HEK293T (cell line): ENCODE data around the gene TWNK.

Experiments used
- CTCF ChIA-PET: fragments of 350-600 bp; formaldehyde crosslinking; extraction: SDS; loops from one replicate; lab custom pipeline; 2021; ENCODE audit warnings: antibody characterized with exemption, inconsistent platforms; lab: Yijun Ruan, JAX
- POLR2A ChIA-PET: fragments of 350-600 bp; formaldehyde crosslinking; extraction: SDS; loops from one replicate; lab custom pipeline; 2020; ENCODE audit warnings: antibody characterized with exemption, inconsistent platforms; lab: Yijun Ruan, JAX
- DNase-seq: peaks from one replicate; pipeline ENCODE4 v3.0.0; 2012; ENCODE audit warnings: mixed read lengths; ENCODE audit errors: extremely low spot score
- ARNT ChIP-seq: fragments of 450-650 bp; IDR thresholded peaks from 2 replicates; pipeline ENCODE4 v1.6.1; 2017; ENCODE audit warnings: mild to moderate bottlenecking
- BHLHE40 ChIP-seq: fragments of 450-650 bp; IDR thresholded peaks from 2 replicates; pipeline ENCODE4 v1.6.1; 2016; ENCODE audit warnings: mild to moderate bottlenecking, moderate library complexity, borderline replicate concordance
- CTBP1 ChIP-seq: fragments of 450-650 bp; IDR thresholded peaks from 2 replicates; pipeline ENCODE4 v1.6.1; 2016; ENCODE audit warnings: borderline replicate concordance
- ELF4 ChIP-seq: fragments of 450-650 bp; IDR thresholded peaks from 2 replicates; pipeline ENCODE4 v1.6.1; 2017; ENCODE audit warnings: antibody characterized with exemption
- FOXA1 ChIP-seq: fragments of 450-650 bp; IDR thresholded peaks from 2 replicates; pipeline ENCODE4 v1.6.1; 2016; ENCODE audit warnings: mild to moderate bottlenecking
- FOXK2 ChIP-seq: fragments of 450-650 bp; IDR thresholded peaks from 2 replicates; pipeline ENCODE4 v1.6.1; 2016; ENCODE audit warnings: mild to moderate bottlenecking
- FOXM1 ChIP-seq: fragments of 450-650 bp; IDR thresholded peaks from 2 replicates; pipeline ENCODE4 v1.6.1; 2017; ENCODE audit warnings: mild to moderate bottlenecking, borderline replicate concordance
- HDGF ChIP-seq: fragments of 450-650 bp; IDR thresholded peaks from 2 replicates; pipeline ENCODE4 v1.6.1; 2017; ENCODE audit warnings: antibody characterized with exemption, borderline replicate concordance
- L3MBTL2 ChIP-seq: fragments of 450-650 bp; conservative IDR thresholded peaks from 2 replicates; pipeline ENCODE4 v1.6.1; 2016; ENCODE audit warnings: mild to moderate bottlenecking
- LEF1 ChIP-seq: fragments of 450-650 bp; IDR thresholded peaks from 2 replicates; pipeline ENCODE4 v1.6.1; 2017; ENCODE audit warnings: mild to moderate bottlenecking, borderline replicate concordance
- NFRKB ChIP-seq: fragments of 450-650 bp; IDR thresholded peaks from 2 replicates; pipeline ENCODE4 v1.6.1; 2016; ENCODE audit warnings: mild to moderate bottlenecking, moderate library complexity
- SP1 ChIP-seq: fragments of 450-650 bp; IDR thresholded peaks from 2 replicates; pipeline ENCODE4 v1.6.1; 2017
- SUZ12 ChIP-seq: fragments of 450-650 bp; IDR thresholded peaks from 2 replicates; pipeline ENCODE4 v1.6.1; 2016; ENCODE audit warnings: mild to moderate bottlenecking
- TARDBP ChIP-seq: fragments of 450-650 bp; IDR thresholded peaks from 2 replicates; pipeline ENCODE4 v1.6.1; 2016
- ZNF384 ChIP-seq: fragments of 450-650 bp; IDR thresholded peaks from 2 replicates; pipeline ENCODE4 v1.6.1; 2016
- TF ChIP-seq, protein P1 (sequence below): fragments of 450-650 bp; IDR thresholded peaks from 2 replicates; pipeline ENCODE4 v1.6.1; 2016

The TWNK gene

GRCh38 chr10:101022967-101023705, 35.8 kb downstream of the TWNK start:
- CTCF ChIA-PET = interaction anchor here (0.6 kb wide), 2 partner anchors 25 to 234 kb away, joined by 3 read pairs; no protein-coding TSS in a partner anchor
- DNase-seq = no peak
- TF ChIP-seq HDGF (no peak), ELF4 (no peak)
- POLR2A ChIA-PET = no interaction called here

GRCh38 chr10:101027106-101027720, 39.9 kb downstream of the TWNK start:
- ChIA-PET POLR2A (interaction anchor here (0.6 to 1.1 kb wide), 4 partner anchors 13 to 40 kb away, joined by 3 to 4 read pairs (median 3); partner anchors contain the start of genes MRPL43 and TWNK), CTCF (interaction anchor here (0.8 to 6.8 kb wide), 4 partner anchors 9 to 30 kb away, joined by 3 to 35 read pairs (median 10); no protein-coding TSS in a partner anchor)
- TF ChIP-seq NFRKB = no peak
- TF ChIP-seq CTBP1 = no peak
- TF ChIP-seq SUZ12 = no peak
- no peak for TF ChIP-seq BHLHE40
- TF ChIP-seq, protein P1, sequence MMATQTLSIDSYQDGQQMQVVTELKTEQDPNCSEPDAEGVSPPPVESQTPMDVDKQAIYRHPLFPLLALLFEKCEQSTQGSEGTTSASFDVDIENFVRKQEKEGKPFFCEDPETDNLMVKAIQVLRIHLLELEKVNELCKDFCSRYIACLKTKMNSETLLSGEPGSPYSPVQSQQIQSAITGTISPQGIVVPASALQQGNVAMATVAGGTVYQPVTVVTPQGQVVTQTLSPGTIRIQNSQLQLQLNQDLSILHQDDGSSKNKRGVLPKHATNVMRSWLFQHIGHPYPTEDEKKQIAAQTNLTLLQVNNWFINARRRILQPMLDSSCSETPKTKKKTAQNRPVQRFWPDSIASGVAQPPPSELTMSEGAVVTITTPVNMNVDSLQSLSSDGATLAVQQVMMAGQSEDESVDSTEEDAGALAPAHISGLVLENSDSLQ = no peak
- no peak for TF ChIP-seq ARNT
- no peak for TF ChIP-seq FOXK2
- no peak for TF ChIP-seq ELF4
- no peak for TF ChIP-seq SP1
- no peak for TF ChIP-seq L3MBTL2
- DNase-seq = no peak

GRCh38 chr10:101028446-101029337, 41.3 kb downstream of the TWNK start:
- POLR2A ChIA-PET = interaction anchor here (1.5 to 3.9 kb wide), 4 partner anchors 14 to 113 kb away, joined by 3 to 30 read pairs (median 16); partner anchors contain the start of gene KAZALD1
- no peak for DNase-seq
- CTCF ChIA-PET = interaction anchor here (0.6 to 6.8 kb wide), 6 partner anchors 11 to 32 kb away, joined by 3 to 35 read pairs (median 6); no protein-coding TSS in a partner anchor
- TF ChIP-seq LEF1 (no peak), HDGF (no peak), FOXK2 (no peak), CTBP1 (no peak), ZNF384 (no peak), ARNT (no peak), NFRKB (no peak), TARDBP (no peak), L3MBTL2 (no peak), BHLHE40 (no peak), FOXM1 (no peak), SUZ12 (no peak)

DNA sequence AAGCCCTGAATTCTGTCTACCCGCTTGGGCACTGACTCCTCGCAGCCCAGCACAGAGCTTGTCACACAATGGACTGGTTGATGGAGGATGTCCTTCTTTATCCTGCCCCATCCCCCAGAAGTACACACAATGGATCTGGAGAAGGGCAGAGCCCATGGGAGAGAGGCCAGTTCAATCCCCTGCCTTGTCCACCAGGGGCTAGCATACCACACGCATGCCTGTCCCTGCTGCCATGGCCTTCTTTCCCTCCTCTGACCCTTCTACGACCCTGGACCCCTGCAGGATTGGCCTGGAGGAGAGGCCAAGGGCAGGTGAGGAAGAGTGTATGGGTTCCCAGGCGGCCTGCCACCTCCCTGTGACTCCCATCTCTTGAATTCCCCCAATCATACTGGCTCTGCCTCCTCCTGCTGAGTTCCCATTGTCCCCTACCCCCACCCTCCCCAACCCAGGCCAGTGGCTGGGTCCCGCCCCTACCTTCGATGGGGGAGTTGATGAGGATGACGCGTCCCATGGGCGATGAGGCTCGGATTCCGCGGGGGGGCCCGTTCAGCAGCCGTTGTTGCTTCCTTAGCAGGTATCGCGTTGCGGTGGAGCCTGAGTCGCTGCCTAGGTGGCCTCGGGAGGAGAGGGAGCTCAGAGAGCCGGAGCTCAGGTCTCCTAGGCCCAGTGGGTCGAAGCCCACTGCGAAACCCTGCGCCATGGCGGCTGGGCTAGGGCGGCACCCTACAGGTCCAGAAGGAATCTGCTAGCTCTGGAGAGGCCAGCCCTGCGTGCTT, 42.4 kb downstream of the TWNK start:
- TF ChIP-seq FOXK2 = no peak
- TF ChIP-seq HDGF = no peak
- TF ChIP-seq FOXA1 = no peak
- TF ChIP-seq NFRKB = no peak
- no peak for TF ChIP-seq FOXM1
- TF ChIP-seq L3MBTL2 = no peak
- TF ChIP-seq SP1 = no peak
- ChIA-PET POLR2A (interaction anchor here (1.4 to 3.9 kb wide), 4 partner anchors 10 to 37 kb away, joined by 9 to 30 read pairs (median 16); partner anchors contain the start of gene KAZALD1), CTCF (interaction anchor here (0.6 to 6.8 kb wide), 8 partner anchors 12 to 31 kb away, joined by 3 to 35 read pairs (median 6); no protein-coding TSS in a partner anchor)
- DNase-seq = peak; percentile 50

DNA sequence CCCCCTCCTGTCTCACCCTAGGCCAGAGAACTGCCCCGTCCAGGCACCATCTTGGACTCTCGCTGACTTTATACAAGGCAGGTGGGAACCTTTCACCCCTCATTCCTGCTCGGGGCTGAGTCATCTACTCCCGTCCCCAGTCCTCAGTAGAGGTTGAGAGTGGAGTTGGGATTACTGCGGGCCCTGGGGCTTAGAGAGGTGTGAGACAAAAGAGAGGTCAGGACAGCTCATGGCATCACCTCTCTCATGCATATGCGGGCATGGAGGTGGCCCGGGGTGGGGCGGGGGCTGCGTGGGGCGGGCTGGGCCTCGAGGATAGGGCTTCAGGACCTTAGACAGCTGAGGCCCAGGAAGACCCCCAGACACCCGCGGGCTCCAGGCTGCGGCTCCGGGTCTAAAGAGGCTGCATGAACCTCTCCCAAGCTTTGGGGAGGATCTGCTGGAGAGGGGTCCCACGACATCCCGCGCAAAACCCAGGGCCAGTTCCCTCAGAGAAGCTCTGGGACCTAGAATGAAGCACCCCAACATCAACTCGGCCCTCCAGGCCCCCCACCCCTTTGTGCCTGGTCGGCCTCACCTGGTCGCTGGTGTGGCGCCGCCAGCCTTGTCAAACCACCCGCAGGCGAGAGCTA, 43.3 kb downstream of the TWNK start:
- ChIA-PET POLR2A (interaction anchor here (0.8 to 3.9 kb wide), 7 partner anchors 9 to 112 kb away, joined by 3 to 30 read pairs (median 9); partner anchors contain the start of gene KAZALD1), CTCF (interaction anchor here (0.6 to 6.8 kb wide), 9 partner anchors 11 to 64 kb away, joined by 3 to 35 read pairs (median 4); no protein-coding TSS in a partner anchor)
- DNase-seq = no peak
- TF ChIP-seq, protein P1 = no peak
- no peak for TF ChIP-seq FOXM1
- no peak for TF ChIP-seq TARDBP
- TF ChIP-seq SUZ12 = no peak
- TF ChIP-seq ELF4 = no peak
- no peak for TF ChIP-seq CTBP1
- no peak for TF ChIP-seq ARNT
- TF ChIP-seq NFRKB = no peak
- no peak for TF ChIP-seq ZNF384
